ENCODE data around the gene HS3ST4. TPM values are rescaled to one million over a fixed set of nuclear protein-coding genes. Genes with fewer than 3 reads are reported as not detected.

The HS3ST4 gene
- total RNA-seq, 4 donors from 2014 or later = 0.11 TPM; not detected in 3

DNA sequence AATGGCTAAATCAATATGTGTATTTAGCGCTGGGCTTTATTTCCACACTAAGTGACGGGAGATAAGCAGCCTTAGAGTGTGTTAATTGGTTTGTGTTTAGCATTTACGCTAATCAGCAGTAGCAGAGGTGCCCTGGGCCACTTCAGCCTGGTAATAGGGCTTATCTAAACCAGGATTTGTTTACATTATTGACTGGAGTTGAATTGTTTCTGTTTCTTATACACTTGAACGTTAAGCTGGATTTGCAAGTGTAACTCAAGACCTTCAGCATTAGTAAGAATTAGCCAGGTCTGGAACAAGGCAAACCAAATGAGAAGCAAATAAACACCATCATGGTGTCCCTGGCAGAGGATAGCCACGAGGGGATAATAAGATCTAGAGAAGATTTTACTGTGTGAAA lies 313.6 kb downstream of the HS3ST4 start:
- Histone ChIP-seq H3K4me1 (no peaks in the 10 kb centered on the region), H3K9me3 (no peaks in the 10 kb centered on the region), H3K36me3 (no peaks in the 10 kb centered on the region), H3K4me3 (replicated peaks in 1 of 3) (no peak overlapping the region), H3K27me3 (no peaks in the 10 kb centered on the region), H3K27ac (no peak overlapping the region)
- no peak for DNase-seq
- TF ChIP-seq, protein P1, sequence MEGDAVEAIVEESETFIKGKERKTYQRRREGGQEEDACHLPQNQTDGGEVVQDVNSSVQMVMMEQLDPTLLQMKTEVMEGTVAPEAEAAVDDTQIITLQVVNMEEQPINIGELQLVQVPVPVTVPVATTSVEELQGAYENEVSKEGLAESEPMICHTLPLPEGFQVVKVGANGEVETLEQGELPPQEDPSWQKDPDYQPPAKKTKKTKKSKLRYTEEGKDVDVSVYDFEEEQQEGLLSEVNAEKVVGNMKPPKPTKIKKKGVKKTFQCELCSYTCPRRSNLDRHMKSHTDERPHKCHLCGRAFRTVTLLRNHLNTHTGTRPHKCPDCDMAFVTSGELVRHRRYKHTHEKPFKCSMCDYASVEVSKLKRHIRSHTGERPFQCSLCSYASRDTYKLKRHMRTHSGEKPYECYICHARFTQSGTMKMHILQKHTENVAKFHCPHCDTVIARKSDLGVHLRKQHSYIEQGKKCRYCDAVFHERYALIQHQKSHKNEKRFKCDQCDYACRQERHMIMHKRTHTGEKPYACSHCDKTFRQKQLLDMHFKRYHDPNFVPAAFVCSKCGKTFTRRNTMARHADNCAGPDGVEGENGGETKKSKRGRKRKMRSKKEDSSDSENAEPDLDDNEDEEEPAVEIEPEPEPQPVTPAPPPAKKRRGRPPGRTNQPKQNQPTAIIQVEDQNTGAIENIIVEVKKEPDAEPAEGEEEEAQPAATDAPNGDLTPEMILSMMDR (IDR thresholded peaks at IDR 0.05) = no peak
- TF ChIP-seq POLR2A (IDR thresholded peaks at IDR 0.05) = no peak
- intact Hi-C loops (cut with DNase I) = no loop called here
- WGBS, 2 donors = 25 to 29% methylated on average over 5 of the region's 5 CpGs

DNA sequence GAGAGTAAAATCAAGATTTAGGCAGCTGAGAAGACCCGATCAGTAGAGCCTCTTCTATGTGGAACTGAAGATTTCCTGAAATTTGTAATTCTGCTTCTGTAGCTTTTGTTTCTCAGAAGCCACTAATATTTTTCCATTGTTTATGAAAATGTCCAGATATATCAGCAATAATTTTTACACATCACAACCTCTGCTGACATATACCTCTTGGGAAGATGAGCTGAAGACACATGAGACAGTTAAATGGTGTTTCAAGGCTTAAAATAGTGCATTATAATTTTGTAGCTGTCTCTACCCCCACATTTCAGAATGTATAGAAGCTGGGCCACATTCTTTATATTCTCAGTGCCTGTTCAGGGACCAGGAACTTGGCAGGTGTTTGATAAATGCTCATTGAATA lies 320.6 kb downstream of the HS3ST4 start:
- Histone ChIP-seq H3K27ac (no peak overlapping the region), H3K9me3 (no peaks in the 10 kb centered on the region), H3K27me3 (no peaks in the 10 kb centered on the region), H3K4me1 (no peaks in the 10 kb centered on the region), H3K4me3 (replicated peaks in 1 of 3) (no peak overlapping the region), H3K36me3 (no peaks in the 10 kb centered on the region)
- intact Hi-C loops (cut with DNase I) = no loop called here
- no peak for DNase-seq
- TF ChIP-seq, protein P1 (IDR thresholded peaks at IDR 0.05) = no peak
- no peak for TF ChIP-seq POLR2A (IDR thresholded peaks at IDR 0.05)
- WGBS, 2 donors = 84 to 91% methylated on average over 1 of the region's 1 CpG

DNA sequence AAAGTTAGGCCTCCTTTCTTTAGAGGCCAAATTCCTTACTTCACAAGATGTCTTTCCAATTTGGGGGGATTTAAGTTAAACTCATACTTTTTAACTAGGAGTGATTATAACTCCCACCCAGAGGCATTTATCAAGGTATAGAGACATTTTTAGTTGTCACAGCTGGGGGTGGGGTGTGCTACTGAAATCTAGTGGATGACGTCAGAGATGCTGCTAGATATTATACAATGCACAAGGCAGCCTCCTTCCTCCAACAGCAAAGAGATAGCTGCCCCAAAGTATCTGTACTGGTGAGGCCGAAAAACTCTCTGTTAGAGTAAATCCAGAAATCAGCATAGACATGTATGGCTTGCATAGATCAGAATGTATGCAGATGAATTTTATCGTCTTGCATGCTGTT lies 324.0 kb downstream of the HS3ST4 start:
- no peaks in the 10 kb centered on the region for H3K9me3 ChIP-seq
- 61 to 67% methylated on average over 3 of the region's 3 CpGs for WGBS, 2 donors
- intact Hi-C loops (cut with DNase I) = no loop called here
- no peaks in the 10 kb centered on the region for H3K36me3 ChIP-seq
- DNase-seq = no peak
- H3K27me3 ChIP-seq = no peaks in the 10 kb centered on the region
- no peak overlapping the region for H3K27ac ChIP-seq
- H3K4me3 ChIP-seq (replicated peaks in 1 of 3) = no peak overlapping the region
- no peaks in the 10 kb centered on the region for H3K4me1 ChIP-seq
- no peak for TF ChIP-seq POLR2A (IDR thresholded peaks at IDR 0.05)
- TF ChIP-seq, protein P1 (IDR thresholded peaks at IDR 0.05) = no peak

DNA sequence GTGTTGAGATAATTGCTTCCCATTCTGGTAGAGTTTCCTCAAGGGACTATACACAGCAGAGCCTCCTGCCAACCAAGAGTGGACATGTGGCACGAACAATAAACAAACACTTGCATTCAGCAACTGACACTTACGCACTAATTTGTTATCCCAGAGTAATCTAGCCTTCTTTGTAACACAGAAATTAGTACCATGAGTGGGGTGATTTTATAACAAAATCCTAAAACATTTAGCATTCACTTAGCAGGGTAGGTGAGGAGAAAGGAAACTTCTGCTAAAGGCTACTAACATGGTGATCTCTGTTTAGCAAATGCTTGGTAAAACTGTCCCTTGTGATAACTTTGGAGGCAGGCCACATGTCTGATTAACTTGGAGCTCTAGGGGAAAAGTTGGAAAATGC lies 325.2 kb downstream of the HS3ST4 start:
- Histone ChIP-seq H3K36me3 (no peaks in the 10 kb centered on the region), H3K27me3 (no peaks in the 10 kb centered on the region), H3K4me1 (no peaks in the 10 kb centered on the region), H3K4me3 (replicated peaks in 1 of 3) (no peak overlapping the region), H3K9me3 (no peaks in the 10 kb centered on the region), H3K27ac (no peak overlapping the region)
- no peak for TF ChIP-seq POLR2A (IDR thresholded peaks at IDR 0.05)
- TF ChIP-seq, protein P1 (IDR thresholded peaks at IDR 0.05) = no peak
- WGBS, 2 donors = 23 to 29% methylated on average over 2 of the region's 2 CpGs
- intact Hi-C loops (cut with DNase I) = no loop called here
- no peak for DNase-seq

DNA sequence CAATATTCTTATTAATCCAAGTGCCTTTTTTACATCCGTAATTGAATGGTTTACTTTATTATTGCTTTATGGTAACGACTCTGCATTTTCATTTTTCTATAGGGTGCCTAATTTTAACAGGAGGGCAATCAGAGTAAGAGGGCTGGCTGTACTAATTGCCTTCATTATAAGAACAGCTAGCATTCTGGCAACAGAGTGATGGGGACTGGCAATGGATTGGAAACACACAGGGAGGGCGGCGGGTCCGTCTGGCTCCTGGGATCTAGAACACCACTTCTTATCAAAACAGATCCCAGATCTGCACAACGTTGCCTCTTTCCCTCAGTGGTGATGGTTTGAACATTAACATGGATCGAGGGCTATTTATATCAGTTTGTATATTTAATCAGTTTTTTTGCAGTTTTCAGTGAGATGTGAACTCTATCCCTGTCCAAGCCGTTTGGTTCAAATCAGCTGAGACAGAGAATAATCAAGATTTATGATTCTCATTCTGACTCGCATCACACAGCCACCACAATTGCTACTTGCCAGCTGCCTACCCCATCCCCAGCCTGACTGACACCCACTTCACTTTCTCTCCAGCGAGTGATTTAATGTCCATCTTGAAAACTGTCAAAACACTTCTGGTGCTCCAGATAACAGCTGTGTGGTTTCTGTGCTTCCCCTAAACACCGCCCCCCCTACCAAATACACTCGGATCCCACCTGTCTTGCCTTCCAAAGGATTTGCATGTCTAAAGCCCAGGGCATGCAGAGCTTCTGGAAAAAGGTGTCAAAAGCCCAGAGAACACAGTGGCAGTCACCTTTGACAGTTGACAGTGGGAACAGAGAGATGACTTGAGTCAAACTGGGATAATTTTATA lies 327.9 kb downstream of the HS3ST4 start:
- intact Hi-C loops (cut with DNase I) = no loop called here
- Histone ChIP-seq H3K36me3 (no peaks in the 10 kb centered on the region), H3K27me3 (no peaks in the 10 kb centered on the region), H3K4me3 (replicated peaks in 1 of 3) (no peak overlapping the region), H3K9me3 (no peaks in the 10 kb centered on the region), H3K4me1 (no peaks in the 10 kb centered on the region), H3K27ac (no peak overlapping the region)
- TF ChIP-seq, protein P1 (IDR thresholded peaks at IDR 0.05) = no peak
- no peak for TF ChIP-seq POLR2A (IDR thresholded peaks at IDR 0.05)
- no peak for DNase-seq
- 34 to 43% methylated on average over 12 of the region's 12 CpGs for WGBS, 2 donors

Data from thyroid gland (tissue), 4 donors.